GM19324 (cell line): ENCODE results near the gene BRD2.
A peak's percentile ranks its signal among the peaks of the same experiment; 100 is the strongest.
"Not testable (repeated sequence)": the region's sequence is repeated elsewhere in the genome, so short reads cannot be mapped to it uniquely, and the experiment has no call there.

Source experiments
- ATAC-seq: cut with Tn5 transposase; IDR thresholded peaks from one replicate; pipeline ENCODE4 v1.9.1; 2021; ENCODE audit warnings: mild to moderate bottlenecking, moderate library complexity; ENCODE audit not compliant: unreplicated experiment, low FRiP score

Gene BRD2

GRCh38 chr6:32968093-32968866 lies at the start of gene BRD2:
BRD2 (plus strand) TSS chr6:32968594; CDS start chr6:32972899, 4,305 bp downstream.
- peak; percentile 42 for ATAC-seq

GRCh38 chr6:32920715-32921114 lies 47.7 kb upstream of the BRD2 start:
- no peak for ATAC-seq

- no peak for ATAC-seq
These were observed 46.3 kb upstream of the BRD2 start for GRCh38 chr6:32922083-32922482.

- no peak for ATAC-seq
These were observed 37.2 kb upstream of the BRD2 start for GRCh38 chr6:32931211-32931610.

- no peak for ATAC-seq
These were observed 36.1 kb upstream of the BRD2 start for GRCh38 chr6:32932132-32932868.

- no peak for ATAC-seq
These were observed 34.7 kb upstream of the BRD2 start for GRCh38 chr6:32933661-32934085.

GRCh38 chr6:32935551-32936238 lies 32.7 kb upstream of the BRD2 start:
- no peak for ATAC-seq

GRCh38 chr6:32936239-32937152 lies 31.9 kb upstream of the BRD2 start:
- no peak for ATAC-seq

GRCh38 chr6:32937230-32937633 lies 31.2 kb upstream of the BRD2 start:
- ATAC-seq, result no peak

GRCh38 chr6:32938494-32938893 lies 29.9 kb upstream of the BRD2 start:
- ATAC-seq, result no peak

GRCh38 chr6:32940656-32941213 lies 27.7 kb upstream of the BRD2 start, which contains the start of gene HLA-DMB:
HLA-DMB (minus strand) TSS chr6:32941028; CDS start chr6:32940807, 221 bp downstream.
- peak; percentile 47 for ATAC-seq

- ATAC-seq, result peak; percentile 54
These were observed 27.1 kb upstream of the BRD2 start for GRCh38 chr6:32941214-32941768.

GRCh38 chr6:32942555-32943123 lies 25.8 kb upstream of the BRD2 start:
- ATAC-seq, result not testable (repeated sequence)

- ATAC-seq, result peak; percentile 45
These were observed 24.3 kb upstream of the BRD2 start for GRCh38 chr6:32943864-32944649.

- ATAC-seq, result no peak
These were observed 23.2 kb upstream of the BRD2 start for GRCh38 chr6:32945108-32945760.

GRCh38 chr6:32945953-32946352 lies 22.4 kb upstream of the BRD2 start:
- no peak for ATAC-seq

- no peak for ATAC-seq
These were observed 21.5 kb upstream of the BRD2 start for GRCh38 chr6:32946893-32947292.
